K562 (cell line): ENCODE measurements around the gene EMX2. TPM values are rescaled to one million over a fixed set of nuclear protein-coding genes. Genes with fewer than 3 reads are reported as not detected.

ENCODE experiments used
- MIER1 ChIP-seq: fragments of 450-650 bp; IDR thresholded peaks from 2 replicates; pipeline ENCODE4 v1.6.1; 2016; ENCODE audit warnings: antibody characterized with exemption, mild to moderate bottlenecking, low read depth
- NCOA4 ChIP-seq: fragments of 450-650 bp; IDR thresholded peaks from 2 replicates; pipeline ENCODE4 v1.6.1; 2018; ENCODE audit warnings: mild to moderate bottlenecking; ENCODE audit not compliant: partially characterized antibody
- NCOR1 ChIP-seq: fragments of 450-650 bp; IDR thresholded peaks from 2 replicates; pipeline ENCODE4 v1.6.1; 2016; ENCODE audit warnings: mild to moderate bottlenecking, moderate library complexity
- NR2C2 ChIP-seq, 2 experiments: fragments of 200-800 bp in 1 of 2; sonication (Bioruptor generic) in 1 of 2; sonication (generic) in 1 of 2; formaldehyde crosslinking in 1 of 2; IDR thresholded peaks; 2 replicates each; pipeline versions ENCODE4 v1.6.1 to v1.8.0; 2016 to 2022; ENCODE audit warnings: mild to moderate bottlenecking in 1 of 2, missing compliant biosample characterization in 1 of 2, missing genetic modification characterization in 1 of 2, missing genetic modification reagents in 1 of 2
- PTTG1 ChIP-seq: fragments of 450-650 bp; IDR thresholded peaks from 2 replicates; pipeline ENCODE4 v1.6.1; 2016; ENCODE audit warnings: low read depth, mild to moderate bottlenecking, missing genetic modification characterization, missing compliant biosample characterization
- ZNF232 ChIP-seq: sonication (generic); formaldehyde crosslinking; IDR thresholded peaks from 2 replicates; pipeline ENCODE4 v1.8.0; 2022; ENCODE audit warnings: mild to moderate bottlenecking, missing genetic modification reagents
- polyA plus RNA-seq, 8 experiments: library from polyadenylated mRNA; depleted of rRNA in 4 of 8; stranded (reverse) in 5 of 8; unstranded in 3 of 8; fragments of >200 nt; fragmentation: Nextera tagmentation in 2 of 8; fragmentation: Illumina TruSeq in 1 of 8; extraction: Ambion mirVana in 2 of 8; extraction: Trizol in 1 of 8; gene quantifications; 2 replicates each; pipeline versions ENCODE4 v1.2.1 to v1.2.3, GENCODE V29; 2011 to 2014; ENCODE audit warnings: inconsistent platforms in 1 of 8, missing spikeins in 1 of 8
- total RNA-seq, 7 experiments: library from RNA; depleted of rRNA in 6 of 7; stranded (reverse); fragments of >200 nt in 6 of 7; fragmentation: Illumina TruSeq in 2 of 7; extraction: Trizol in 2 of 7; gene quantifications; 2 replicates each; pipeline versions ENCODE4 v1.2.1 to v1.2.3, GENCODE V29; 2011 to 2021; ENCODE audit warnings: low replicate concordance in 1 of 7
- TF ChIP-seq, protein P1 (sequence below), 2 experiments: fragments of 450-650 bp; formaldehyde crosslinking in 1 of 2; IDR thresholded peaks; 2 replicates each; pipeline versions ENCODE4 v1.4.0 to v1.6.1; 2014 to 2020; ENCODE audit warnings: mild to moderate bottlenecking in 2 of 2, borderline replicate concordance in 1 of 2, low read depth in 1 of 2
- TF ChIP-seq, protein P2 (sequence below), 2 experiments: IDR thresholded peaks in 1 of 2; conservative IDR thresholded peaks in 1 of 2; 2 replicates each; pipeline ENCODE4 v1.6.1; 2016; ENCODE audit warnings: low read depth in 2 of 2, mild to moderate bottlenecking in 1 of 2, missing compliant biosample characterization in 1 of 2, missing genetic modification characterization in 1 of 2, moderate library complexity in 1 of 2

EMX2 gene
- total and polyA plus RNA-seq, 9 of the 15 experiments (the other 6 are each of a cell fraction or from before 2014, with no cell fraction given) = not detected

DNA sequence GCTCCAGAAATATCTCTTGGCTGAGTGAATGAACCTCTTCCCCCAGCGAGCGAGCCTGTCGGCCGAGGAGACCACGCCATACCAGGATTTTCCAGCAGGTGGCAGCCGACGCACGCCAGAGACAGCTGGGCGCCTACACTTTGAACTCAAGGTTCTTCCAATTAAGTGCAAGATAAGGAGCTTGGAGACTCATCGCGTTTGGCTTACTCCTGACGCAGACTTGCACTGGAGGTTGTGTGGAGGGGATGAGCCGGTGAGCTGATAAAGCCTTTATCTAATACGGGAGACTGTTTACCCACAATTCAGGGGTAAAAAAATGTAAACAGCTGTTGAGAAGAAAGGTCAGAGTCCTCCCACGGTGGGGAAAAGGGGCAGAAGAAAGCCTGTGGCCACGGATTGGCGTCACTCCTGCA is 45.9 kb upstream of the EMX2 start (continued):
- TF ChIP-seq, protein P1, sequence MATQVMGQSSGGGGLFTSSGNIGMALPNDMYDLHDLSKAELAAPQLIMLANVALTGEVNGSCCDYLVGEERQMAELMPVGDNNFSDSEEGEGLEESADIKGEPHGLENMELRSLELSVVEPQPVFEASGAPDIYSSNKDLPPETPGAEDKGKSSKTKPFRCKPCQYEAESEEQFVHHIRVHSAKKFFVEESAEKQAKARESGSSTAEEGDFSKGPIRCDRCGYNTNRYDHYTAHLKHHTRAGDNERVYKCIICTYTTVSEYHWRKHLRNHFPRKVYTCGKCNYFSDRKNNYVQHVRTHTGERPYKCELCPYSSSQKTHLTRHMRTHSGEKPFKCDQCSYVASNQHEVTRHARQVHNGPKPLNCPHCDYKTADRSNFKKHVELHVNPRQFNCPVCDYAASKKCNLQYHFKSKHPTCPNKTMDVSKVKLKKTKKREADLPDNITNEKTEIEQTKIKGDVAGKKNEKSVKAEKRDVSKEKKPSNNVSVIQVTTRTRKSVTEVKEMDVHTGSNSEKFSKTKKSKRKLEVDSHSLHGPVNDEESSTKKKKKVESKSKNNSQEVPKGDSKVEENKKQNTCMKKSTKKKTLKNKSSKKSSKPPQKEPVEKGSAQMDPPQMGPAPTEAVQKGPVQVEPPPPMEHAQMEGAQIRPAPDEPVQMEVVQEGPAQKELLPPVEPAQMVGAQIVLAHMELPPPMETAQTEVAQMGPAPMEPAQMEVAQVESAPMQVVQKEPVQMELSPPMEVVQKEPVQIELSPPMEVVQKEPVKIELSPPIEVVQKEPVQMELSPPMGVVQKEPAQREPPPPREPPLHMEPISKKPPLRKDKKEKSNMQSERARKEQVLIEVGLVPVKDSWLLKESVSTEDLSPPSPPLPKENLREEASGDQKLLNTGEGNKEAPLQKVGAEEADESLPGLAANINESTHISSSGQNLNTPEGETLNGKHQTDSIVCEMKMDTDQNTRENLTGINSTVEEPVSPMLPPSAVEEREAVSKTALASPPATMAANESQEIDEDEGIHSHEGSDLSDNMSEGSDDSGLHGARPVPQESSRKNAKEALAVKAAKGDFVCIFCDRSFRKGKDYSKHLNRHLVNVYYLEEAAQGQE (IDR thresholded peaks at IDR 0.05; ENCODE audit: borderline replicate concordance) = peak; percentile 68; the same call in 1 of the 2 replicates
- TF ChIP-seq, protein P1 (CRISPR knock-in tag; IDR thresholded peaks at IDR 0.05; ENCODE audit: low read depth) = no peak
- TF ChIP-seq NCOA4 (no peak), NCOR1 (0 out of 2 replicates have a peak, but pooled peaks have one; percentile 11), PTTG1 (tag) (no peak), MIER1 (no peak), NR2C2 (CRISPR knock-in tag; IDR thresholded peaks at IDR 0.05) (peak; percentile 83), NR2C2 (tag; IDR thresholded peaks at IDR 0.05) (peak; percentile 90), ZNF232 (no peak)
- TF ChIP-seq, protein P2, sequence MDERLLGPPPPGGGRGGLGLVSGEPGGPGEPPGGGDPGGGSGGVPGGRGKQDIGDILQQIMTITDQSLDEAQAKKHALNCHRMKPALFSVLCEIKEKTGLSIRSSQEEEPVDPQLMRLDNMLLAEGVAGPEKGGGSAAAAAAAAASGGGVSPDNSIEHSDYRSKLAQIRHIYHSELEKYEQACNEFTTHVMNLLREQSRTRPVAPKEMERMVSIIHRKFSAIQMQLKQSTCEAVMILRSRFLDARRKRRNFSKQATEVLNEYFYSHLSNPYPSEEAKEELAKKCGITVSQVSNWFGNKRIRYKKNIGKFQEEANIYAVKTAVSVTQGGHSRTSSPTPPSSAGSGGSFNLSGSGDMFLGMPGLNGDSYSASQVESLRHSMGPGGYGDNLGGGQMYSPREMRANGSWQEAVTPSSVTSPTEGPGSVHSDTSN (CRISPR knock-in tag; IDR thresholded peaks at IDR 0.05; ENCODE audit: low read depth) = no peak
- TF ChIP-seq, protein P2 (tag; conservative IDR thresholded peaks at IDR 0.05; ENCODE audit: low read depth) = no peak
